Midbrain (tissue), 1 donor: ENCODE data around the gene MCTP1.
A peak's percentile ranks its signal among the peaks of the same experiment; 100 is the strongest.

ENCODE experiments used
- DNase-seq: peaks from one replicate; lab custom pipeline; 2025; lab: John Stamatoyannopoulos, UW

Gene MCTP1

GRCh38 chr5:94698197-94698596 is 586.7 kb downstream of the MCTP1 start:
- no peak for DNase-seq

- DNase-seq, result no peak
Observed at GRCh38 chr5:94694671-94695070, 590.2 kb downstream of the MCTP1 start.

- no peak for DNase-seq
Observed at GRCh38 chr5:94693845-94694370, 591.0 kb downstream of the MCTP1 start.

GRCh38 chr5:94693043-94693822 is 591.7 kb downstream of the MCTP1 start:
- peak; percentile 41 for DNase-seq

GRCh38 chr5:94692581-94692980 is 592.3 kb downstream of the MCTP1 start:
- DNase-seq, result no peak

GRCh38 chr5:94691949-94692348 is 592.9 kb downstream of the MCTP1 start:
- peak; percentile 25 for DNase-seq

GRCh38 chr5:94691291-94691690 is 593.6 kb downstream of the MCTP1 start:
- DNase-seq, result no peak

GRCh38 chr5:94690778-94691177 is 594.1 kb downstream of the MCTP1 start:
- no peak for DNase-seq

- no peak for DNase-seq
Observed at GRCh38 chr5:94689908-94690307, 595.0 kb downstream of the MCTP1 start.

GRCh38 chr5:94682814-94683520 is 601.9 kb downstream of the MCTP1 start:
- DNase-seq, result no peak

GRCh38 chr5:94675965-94676618 is 608.8 kb downstream of the MCTP1 start:
- DNase-seq, result no peak

GRCh38 chr5:94674490-94675382 is 610.2 kb downstream of the MCTP1 start:
- no peak for DNase-seq

- no peak for DNase-seq
Observed at GRCh38 chr5:94672746-94673145, 612.1 kb downstream of the MCTP1 start.

- no peak for DNase-seq
Observed at GRCh38 chr5:94670726-94671125, 614.2 kb downstream of the MCTP1 start.

GRCh38 chr5:94667937-94668336 is 617.0 kb downstream of the MCTP1 start:
- no peak for DNase-seq

- DNase-seq, result no peak
Observed at GRCh38 chr5:94661086-94661485, 623.8 kb downstream of the MCTP1 start.

GRCh38 chr5:94660506-94660905 is 624.4 kb downstream of the MCTP1 start:
- no peak for DNase-seq

- no peak for DNase-seq
Observed at GRCh38 chr5:94658272-94658671, 626.6 kb downstream of the MCTP1 start.
